Right kidney (tissue), 9 donors: Measurements from ENCODE around the gene LYSMD2.
"Not testable (repeated sequence)": the region's sequence is repeated elsewhere in the genome, so short reads cannot be mapped to it uniquely, and the experiment has no call there.

ENCODE experiments used
- DNase-seq: peaks from one replicate; pipeline ENCODE4 v3.0.0-alpha.2; 2016
- long read RNA-seq, 8 donors: transcript quantifications; one replicate each; lab custom pipeline, GENCODE V29; 2026

The LYSMD2 gene, protein sequence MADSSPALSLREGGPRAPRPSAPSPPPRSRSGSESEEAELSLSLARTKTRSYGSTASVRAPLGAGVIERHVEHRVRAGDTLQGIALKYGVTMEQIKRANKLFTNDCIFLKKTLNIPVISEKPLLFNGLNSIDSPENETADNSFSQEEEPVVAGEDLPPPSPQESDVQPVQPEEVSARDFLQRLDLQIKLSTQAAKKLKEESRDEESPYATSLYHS
- long read RNA-seq, donor 1, partial matches to known transcripts: 0 of 1 reads
- long read RNA-seq, donor 1, other reads (novel, unspliced or antisense): 0 of 1 reads
- long read RNA-seq, donor 2, partial matches to known transcripts: 0 of 3 reads
- long read RNA-seq, donor 2, other reads (novel, unspliced or antisense): 0 of 3 reads
- long read RNA-seq, donor 3, partial matches to known transcripts: 0 of 1 reads
- long read RNA-seq, donor 3, other reads (novel, unspliced or antisense): 0 of 1 reads
- long read RNA-seq, donor 4, partial matches to known transcripts: 0 of 3 reads
- long read RNA-seq, donor 4, other reads (novel, unspliced or antisense): 0 of 3 reads
- long read RNA-seq, donor 5, partial matches to known transcripts: 0 of 3 reads
- long read RNA-seq, donor 5, other reads (novel, unspliced or antisense): 0 of 3 reads
- long read RNA-seq, donor 6, partial matches to known transcripts: 0 of 4 reads
- long read RNA-seq, donor 6, other reads (novel, unspliced or antisense): 0 of 4 reads
- long read RNA-seq, donor 7: 0 reads
- long read RNA-seq, donor 8, partial matches to known transcripts: 0 of 1 reads
- long read RNA-seq, donor 8, other reads (novel, unspliced or antisense): 0 of 1 reads

DNA sequence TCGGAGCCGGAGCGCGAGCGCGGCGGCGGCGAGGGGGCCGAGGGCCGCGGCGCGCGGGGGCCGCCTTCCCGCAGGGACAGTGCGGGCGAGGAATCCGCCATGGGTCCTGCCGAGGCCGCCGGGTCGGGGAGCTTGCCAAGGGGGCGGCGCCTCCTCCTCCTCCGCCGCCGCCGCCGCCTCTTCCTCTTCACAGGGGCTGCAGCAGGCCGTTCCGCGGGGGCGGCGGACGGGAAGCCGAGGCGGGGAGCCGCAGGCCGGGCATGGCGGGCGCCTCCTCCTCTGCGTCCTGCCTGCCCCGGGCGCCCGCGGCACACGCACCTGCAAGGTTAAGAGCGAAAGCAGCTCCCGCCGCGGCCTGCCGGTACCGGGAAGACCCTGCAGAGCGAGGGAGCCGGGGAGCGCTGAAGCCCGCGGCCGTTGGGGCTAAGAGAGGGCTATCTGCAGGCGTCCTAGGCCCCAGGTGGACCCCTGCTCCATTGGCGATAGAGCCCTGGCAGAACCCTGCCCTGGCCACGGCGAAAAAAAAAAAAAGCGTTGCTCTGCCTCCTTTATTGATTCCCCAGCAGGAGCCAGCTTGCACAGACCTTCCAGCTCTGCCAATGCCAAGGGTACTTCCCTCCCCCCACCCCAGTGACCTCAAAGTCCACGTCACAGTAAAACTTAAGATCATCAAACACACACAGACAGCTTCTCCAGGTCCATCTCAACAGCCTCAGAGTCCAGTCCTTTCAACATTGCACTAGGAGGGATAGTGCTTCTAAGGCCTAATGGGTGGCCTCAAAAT is at the start of gene LYSMD2:
TSS of gene LYSMD2 (minus strand) at position 134 of the 784 bp plus-strand sequence. CDS start at position 101, 33 bp downstream.
- DNase-seq: peak; percentile 78

DNA sequence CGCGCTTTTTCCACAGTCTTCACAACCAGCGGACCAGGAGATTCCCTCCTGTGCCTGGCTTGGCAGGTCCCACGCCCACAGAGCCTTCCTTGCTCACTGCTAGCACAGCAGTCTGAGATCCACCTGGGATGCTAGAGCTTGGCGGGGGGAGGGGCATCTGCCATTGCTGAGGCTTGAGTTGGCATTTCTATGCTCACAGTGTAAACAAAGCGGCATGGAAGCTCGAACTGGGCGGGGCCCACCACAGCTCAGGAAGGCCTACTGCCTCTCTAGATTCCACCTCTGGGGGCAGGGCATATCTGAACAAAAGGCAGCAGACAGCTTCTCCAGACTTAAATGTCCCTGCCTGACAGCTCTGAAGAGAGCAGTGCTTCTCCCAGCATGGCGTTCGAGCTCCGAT is 49.7 kb upstream of the LYSMD2 start:
- DNase-seq: not testable (repeated sequence)

DNA sequence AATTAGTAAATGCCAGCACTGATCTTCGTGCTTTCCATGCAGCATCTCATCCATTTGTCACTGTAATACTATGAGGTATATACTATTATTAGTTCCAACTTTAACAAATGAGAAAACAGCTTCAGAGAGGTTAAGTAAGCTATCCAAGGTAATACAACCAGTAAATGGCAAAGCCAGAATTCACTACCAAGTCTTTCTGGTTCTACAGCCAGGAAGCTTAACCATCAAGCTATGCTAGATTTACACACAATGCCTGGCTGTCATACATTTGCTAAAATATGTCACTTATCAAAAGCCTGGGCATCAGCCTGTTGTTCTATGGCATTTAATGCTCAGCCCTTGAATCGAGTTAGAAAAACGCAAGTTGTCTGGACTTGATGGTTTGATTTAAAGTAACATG is 46.5 kb upstream of the LYSMD2 start:
- no peak for DNase-seq

DNA sequence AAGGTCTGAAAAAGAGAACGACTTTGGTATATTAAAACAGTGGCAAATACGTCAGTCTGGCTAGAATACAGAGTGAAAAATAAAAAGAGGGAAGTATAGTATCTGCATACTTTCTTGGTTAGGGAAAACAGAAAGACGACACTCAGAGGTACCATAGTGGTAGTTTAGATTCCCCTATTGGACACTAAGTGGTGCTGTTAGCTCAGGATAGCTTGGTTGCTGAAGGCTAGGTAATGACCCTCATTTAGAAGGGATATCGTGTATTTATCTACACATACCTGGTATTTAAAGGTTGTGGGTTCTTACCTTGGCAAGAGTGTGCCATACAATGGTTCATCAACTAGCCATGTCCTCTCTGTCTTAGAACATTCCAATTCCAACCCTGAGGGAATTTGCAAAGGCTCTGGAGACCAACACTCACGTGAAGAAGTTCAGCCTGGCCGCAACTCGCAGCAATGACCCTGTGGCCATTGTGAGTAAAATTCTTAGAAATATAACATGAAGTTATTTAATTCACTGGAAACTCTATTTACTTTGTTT is 45.0 kb upstream of the LYSMD2 start:
- no peak for DNase-seq

DNA sequence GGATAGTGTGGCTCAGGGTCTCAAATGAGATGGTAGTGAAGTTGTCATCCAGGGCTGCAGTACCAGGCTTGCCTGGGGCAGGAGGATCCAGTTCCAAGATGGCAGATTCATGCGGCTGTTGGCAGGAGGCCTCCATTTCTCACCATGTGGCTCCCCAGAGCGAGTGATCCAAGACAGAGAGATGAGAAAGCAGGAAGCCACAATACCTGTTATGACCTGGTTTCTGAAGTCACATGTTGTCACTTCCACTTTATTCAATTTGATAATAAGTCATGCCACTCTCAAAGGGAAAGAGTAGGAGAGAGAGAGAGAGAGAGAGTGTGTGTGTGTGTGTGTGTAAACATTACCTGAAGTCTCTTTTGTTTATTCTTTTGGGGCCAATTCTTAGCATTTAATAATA is 44.1 kb upstream of the LYSMD2 start:
- DNase-seq: no peak

DNA sequence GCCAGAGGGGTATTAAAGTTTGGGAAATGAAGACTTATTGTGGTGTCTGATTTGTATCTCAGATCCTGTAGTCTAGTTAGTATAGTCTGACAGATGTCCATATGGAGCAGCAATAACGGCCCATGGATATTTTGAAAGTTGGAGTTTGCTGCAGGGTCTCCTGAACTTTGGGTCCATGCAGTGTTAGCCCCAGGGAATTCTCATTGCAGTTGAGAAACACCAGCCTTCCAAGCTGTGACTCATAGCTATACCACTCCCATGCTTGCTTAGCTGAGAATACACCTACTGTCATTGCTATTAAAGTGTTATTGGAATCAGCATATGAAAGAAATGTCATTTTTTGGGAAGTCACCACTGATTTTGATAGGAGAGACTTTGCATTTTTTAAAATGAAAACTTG is 43.2 kb upstream of the LYSMD2 start:
- no peak for DNase-seq

DNA sequence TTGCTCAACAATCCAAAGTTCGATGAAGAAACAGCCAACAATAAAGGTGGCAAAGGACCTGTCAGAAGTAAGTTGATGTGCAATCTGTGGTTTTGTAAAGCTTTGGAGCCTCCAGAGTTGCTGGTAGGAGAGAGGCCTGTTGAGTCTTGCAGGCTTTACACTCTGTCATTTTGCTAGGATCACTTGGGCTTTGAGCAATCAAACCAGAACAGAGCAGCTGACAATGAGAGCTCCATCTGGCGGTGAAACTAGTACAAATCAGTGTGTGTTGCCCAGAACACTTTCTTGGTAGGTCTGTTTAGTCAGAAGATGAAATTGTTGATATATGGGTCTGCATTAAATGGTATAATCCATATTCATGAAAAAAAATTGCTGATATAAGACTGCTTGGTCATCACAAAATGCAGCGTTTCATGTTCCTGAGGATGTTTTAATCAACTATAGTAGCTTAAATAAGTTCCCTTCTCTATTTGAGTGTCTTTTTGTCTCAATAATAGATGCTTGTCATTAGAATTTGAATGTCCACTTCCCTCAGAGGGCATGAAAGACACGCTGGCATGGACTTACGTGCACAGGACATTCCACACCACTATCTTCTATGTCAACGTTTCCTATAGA is 39.6 kb upstream of the LYSMD2 start:
- peak; percentile 19 for DNase-seq

DNA sequence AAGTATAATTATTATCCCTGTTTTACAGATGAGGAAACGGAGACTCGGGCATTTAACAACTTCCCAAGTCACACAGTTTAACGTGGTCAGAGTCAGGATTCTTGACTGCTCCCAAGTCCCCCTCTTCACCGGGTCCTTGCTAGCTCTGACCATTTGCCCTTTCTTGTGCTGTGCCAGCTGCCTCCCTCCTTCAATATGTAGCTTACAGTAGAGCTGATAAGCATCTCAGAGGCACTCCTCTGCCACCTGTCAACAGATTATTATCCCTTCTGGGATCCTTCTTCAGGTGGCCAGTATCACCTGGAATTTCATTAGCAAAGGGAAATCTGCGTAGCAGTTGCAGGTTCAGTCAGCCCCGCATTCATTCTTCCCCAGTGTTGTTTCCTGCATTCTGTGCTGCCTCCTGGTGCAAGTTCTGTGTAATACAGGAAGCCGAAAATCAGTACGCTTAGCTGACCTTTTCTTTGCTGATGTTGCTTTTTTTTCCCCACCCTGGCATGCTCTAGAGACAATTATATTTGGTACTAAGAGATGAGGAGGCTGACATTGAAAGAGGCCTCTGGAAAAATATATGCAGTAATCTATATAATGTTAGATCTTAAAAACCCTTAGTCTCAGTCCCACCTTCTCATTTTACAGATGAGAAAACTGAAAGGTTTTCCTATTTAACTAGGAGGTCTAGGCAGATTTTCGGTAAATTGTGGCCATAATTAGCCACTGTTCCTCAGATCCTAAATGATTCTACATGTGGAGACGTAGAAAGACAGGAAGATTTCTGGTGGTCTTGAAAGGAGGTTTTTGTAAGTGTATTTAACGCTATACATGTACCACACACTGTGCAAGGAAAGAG is 38.7 kb upstream of the LYSMD2 start:
- DNase-seq: peak; percentile 23

DNA sequence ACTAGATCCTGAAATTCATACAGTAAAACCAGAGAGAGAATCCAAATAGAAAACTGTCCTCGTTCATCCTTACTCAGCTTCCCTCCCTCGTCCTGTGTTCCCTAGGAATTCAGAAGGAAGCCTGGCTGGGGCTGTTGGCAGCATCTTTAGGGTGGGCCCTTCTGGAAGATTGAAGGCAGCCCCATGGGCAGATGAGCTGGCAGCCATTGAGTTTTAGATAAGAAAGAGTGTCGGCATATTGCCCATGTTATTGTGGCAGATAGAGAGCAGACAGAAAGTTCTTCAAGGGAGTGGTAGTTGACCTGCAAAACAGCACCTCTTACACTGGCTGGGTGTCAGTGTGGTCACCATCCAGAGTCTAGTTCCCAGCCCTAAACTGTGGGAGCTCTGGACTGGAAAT is 37.5 kb upstream of the LYSMD2 start:
- DNase-seq: no peak

DNA sequence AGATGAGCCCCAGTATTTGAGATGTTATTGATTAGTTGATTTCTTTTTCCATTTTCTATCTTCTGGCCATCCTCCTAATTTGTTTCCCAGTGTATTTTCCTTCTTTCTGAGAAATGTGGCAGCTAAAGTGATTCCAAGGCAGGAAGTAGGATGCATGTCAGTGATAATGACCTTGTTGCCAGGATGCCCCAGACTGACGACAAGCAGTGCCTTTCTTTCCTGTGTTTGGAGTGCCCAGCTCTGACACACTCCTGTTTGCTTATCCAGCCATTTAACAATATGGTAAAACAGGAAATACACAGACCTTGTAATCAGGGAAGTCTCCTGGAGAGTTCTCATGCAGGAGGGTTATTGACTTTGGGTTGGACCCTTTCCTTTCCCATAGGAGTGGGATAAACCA is 34.3 kb upstream of the LYSMD2 start:
- DNase-seq: no peak

DNA sequence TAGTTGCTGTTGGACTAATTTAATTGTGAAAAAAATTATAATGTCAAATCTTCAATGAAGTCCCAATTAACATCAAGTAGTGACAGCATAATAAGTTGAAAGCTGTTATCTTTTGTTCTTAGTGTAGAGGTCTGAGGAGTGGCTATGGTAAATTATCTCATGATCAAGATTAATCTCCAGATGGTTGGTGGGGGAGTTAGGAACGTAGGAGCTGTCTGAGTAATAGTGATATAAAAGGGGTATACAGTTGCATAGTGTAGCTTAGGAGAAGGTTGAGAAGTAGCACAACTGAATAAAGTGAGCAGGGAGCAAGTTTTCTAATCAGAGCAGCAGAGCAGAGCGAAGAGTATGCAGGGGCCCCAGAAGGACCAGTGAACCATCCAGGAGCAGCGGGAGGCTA is 33.4 kb upstream of the LYSMD2 start:
- no peak for DNase-seq

DNA sequence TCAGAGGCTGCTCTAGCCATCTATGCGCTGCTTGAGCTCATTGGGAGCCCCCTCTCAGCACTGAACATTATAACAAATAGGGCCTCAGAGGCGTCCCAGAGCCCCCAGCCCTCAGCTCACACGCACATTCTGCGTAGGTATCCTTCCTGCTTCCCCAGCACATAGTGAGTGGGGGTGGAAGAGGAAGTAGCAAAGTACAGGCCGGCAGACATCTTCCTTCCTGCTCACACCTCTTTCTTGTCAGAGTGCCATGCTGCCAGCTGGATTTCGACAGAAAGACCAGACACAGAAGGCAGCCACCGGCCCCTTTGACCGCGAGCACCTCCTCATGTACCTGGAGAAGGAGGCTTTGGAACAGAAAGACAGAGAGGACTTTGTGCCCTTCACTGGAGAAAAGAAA is 30.6 kb upstream of the LYSMD2 start:
- DNase-seq: no peak

DNA sequence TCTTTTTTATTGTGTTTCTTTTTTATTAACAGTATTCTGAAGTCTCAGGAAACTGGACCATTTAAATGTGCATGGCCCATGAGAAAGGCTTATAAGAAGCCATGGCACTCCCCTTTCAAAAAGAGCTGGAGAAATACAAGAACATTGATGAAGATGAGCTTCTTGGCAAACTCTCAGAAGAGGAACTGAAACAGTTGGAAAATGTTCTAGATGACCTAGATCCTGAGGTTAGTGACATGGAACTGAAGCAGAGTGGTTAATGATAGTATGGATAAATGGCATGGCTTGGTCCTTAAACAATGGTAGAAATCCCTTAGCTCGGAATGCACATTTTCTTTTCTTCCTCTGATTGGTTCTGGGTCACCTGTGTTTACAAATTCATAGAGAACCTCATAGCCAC is 28.9 kb upstream of the LYSMD2 start:
- no peak for DNase-seq

DNA sequence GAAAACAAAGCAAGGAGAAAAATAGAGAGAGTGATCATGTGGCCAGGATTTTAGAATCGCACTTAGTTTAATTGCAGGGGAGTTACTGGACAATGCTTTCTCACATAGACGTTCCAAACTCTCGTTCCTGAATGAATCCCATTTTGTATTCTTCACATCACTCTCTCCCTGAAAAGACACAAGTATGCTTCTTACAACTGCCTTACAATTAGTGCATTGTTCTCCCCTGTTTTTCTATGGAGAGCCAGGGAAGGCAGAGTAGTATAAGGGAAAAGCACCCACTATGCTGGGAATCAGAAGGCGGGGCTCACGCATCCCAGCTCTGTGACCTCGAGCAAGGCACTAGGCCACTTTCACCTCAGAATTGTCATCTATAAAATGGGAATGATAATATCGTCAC is 28.3 kb upstream of the LYSMD2 start:
- DNase-seq: no peak

DNA sequence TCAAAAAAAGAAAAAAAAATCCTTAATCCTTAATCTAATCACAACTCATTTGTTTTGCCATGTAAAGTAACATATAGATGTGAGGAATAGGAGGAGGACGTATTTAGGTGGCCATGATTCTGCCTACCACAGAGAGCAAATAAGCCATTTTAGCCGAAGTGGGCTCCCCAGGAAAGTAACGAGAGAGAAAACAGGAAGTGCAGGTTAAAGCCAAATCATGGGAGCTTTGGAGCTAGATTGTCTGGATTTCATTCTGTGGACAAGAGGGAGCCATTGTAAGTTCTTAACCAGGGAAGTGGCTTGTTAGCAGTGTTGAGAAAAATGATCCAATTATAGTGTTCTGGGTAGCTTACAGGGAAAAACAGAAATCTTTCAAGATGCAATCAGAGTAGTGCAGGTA is 23.4 kb upstream of the LYSMD2 start:
- no peak for DNase-seq

DNA sequence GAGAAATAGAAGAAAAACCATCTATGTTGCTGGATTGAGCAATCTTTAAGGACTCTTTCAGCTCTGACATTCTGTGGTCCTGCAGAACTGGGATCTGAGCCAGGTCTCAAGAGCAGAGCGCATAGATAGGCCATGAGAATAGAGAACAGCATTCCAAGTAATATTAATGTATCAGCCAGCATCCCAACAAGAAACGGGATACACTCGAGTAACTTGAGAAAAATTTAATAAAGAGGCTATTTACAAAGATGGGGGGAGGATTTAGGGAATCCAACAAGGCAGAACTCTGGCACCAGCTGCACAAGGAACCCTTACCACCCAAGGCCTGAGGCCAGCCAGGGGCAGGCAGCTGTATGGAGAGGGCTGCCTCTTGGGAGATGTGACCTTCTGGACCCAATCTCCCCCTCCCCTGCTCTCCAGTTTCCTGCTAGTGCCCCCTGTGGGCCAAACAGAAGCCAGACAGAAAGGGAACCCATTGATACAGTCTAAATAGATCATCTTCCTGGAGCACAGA is 22.2 kb upstream of the LYSMD2 start:
- no peak for DNase-seq

DNA sequence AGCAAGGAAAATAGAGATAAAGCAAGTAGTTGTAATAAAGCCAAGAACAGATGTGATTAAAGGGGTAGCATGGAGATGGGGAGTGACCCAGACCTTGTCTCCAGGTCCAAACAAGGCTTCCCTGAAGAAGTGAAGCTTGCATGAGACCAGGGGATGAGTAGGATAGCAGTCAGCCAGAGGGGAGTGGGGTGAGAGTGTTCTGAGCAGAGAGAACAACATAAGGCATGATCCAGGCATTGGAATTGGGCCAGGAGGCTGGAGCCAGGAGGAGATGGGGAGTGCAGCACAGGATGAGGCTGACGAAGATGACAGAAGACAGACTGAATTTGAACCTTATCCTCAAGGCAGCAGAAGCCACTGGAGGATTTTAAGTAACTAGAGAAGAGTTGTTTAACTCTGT is 21.2 kb upstream of the LYSMD2 start:
- DNase-seq: no peak

DNA sequence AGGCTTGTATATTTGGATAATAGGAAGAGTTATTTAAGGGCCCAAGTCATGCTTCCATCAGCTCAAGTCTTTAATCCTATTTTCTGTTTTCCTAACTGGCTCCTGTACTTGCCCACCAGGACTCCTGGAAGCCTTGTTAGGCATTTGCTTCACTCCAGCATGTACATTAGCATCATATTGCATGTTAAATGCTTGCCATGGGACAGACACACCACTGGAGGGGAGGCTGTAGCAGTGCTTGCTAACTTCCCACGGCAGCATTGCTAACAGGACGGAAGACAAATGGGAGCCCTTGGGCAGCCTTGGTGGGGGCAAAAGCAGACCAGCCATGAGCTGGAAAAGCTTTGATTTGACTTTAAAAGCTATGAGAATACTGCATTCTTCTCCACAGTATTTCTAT is 20.0 kb upstream of the LYSMD2 start:
- DNase-seq: no peak

DNA sequence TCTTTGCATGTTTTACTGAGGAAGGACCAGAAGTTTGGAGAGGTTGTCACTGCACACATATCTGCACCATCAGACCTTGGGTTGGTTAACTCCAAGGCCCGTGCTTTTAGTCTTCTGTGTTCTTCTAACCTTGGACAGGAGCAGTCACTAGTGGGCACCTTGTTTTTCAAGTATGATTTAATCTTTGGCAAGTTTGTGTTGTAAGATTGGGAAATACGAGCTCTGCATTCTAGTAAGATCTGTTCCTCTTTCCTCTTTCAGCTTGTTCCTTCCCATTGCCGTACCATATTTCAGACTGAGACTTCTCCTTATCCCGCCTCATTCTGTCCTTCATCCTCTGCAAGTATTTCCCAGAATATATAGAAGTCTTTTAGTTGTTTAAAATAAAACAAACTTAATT is 19.0 kb upstream of the LYSMD2 start:
- DNase-seq: no peak

DNA sequence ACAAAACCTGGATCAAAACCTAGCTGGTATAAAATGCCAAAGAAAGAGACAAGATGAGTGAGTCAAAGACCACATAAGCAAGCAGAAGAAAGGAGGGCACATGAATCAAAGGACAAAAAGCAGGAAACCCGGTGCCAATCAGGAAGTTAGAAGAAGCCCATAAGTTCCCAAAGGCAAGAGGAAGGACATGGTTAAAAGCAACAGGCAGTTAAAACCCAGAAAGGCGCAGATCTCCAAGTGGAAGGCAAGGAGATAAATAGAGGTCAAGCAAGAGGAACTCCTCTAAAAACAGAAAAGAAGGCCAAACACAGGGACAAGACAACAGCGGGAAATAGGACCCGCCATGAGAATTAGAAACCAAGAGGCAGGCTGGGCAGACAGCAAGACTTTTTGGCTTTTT is 18.3 kb upstream of the LYSMD2 start:
- DNase-seq: no peak

DNA sequence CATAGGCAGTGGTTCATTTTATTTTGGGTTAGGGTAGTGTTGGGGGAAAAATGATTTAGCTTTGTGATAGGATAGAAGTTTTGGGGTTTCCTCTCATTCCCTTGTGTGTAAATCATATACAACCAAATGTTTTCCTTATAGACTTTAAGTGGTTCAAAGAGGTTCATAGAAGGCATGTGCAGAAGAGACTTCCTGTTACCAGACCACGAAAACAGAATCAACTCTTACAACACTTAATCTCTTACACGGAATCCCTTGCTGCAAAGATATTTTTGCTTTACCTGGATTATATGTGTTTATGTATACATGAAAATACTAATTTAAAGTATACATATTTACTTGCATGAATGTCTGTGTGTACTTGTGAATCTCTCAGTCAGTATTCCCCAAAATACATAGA is 16.8 kb upstream of the LYSMD2 start:
- no peak for DNase-seq
